ENCODE data around the gene RANBP9. TPM values are rescaled to one million over a fixed set of nuclear protein-coding genes. Genes with fewer than 3 reads are reported as not detected.

RANBP9 gene
- total and polyA plus RNA-seq, 2 experiments from 2014 or later, result 12.1 to 31.8 TPM

DNA sequence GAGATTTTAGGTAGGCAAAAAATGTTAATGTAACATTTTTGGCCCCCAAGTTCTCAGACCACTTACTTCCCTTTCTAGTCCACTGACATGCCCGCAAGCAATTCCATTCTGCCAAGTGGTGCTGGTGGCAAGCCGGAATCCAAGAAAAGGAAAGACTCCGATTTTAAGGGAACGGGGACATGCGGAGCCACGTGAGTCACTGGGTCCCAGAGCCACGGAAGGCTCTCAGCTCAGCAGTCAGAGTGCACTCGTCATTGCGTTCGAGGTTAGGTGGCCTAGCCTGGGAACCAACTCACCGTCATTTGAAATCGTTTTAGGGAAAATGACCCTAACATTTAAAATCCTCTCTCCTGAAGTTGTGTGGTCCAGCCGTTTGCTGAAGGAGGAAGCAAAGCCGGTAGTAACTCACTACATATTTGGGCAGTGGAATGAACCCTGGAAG is 137.9 kb downstream of the RANBP9 start:
- peak overlapping the region; percentile 99 for H3K27ac ChIP-seq (ENCODE audit: low read depth)
- H3K4me3 ChIP-seq, result peak overlapping the region; percentile 84
- H3K4me3 Mint-ChIP-seq, result peak overlapping the region; percentile 83
- peaks cover 29% of the 10 kb centered on the region for H3K4me1 Mint-ChIP-seq
- no peaks in the 10 kb centered on the region for H3K36me3 ChIP-seq (ENCODE audit: insufficient read depth)
- peak overlapping the region; percentile 96 for H3K27ac Mint-ChIP-seq
- peak; percentile 65 for DNase-seq (ENCODE audit: low spot score)
- peaks cover 12% of the 10 kb centered on the region for H3K27me3 Mint-ChIP-seq (ENCODE audit: insufficient read depth, low read depth, poor library complexity)
- H4K20me1 ChIP-seq (replicated peaks; ENCODE audit: insufficient read depth), result no peaks in the 10 kb centered on the region
- H3K4me1 ChIP-seq (ENCODE audit: insufficient read depth), result peaks cover 13% of the 10 kb centered on the region
- H3K9me2 ChIP-seq (ENCODE audit: insufficient read depth), result no peaks in the 10 kb centered on the region
- no peaks in the 10 kb centered on the region; the same call in 2 of the 3 replicates for H3K36me3 Mint-ChIP-seq (ENCODE audit: low read depth)
- H3K4me2 ChIP-seq, result peak overlapping the region; percentile 83
- no peaks in the 10 kb centered on the region; the same call in 2 of the 3 replicates for H3K9me3 Mint-ChIP-seq
- ATAC-seq, result peak; percentile 4; the same call in 2 of the 3 replicates
- H3K79me2 ChIP-seq (replicated peaks; ENCODE audit: insufficient read depth), result peaks cover 25% of the 10 kb centered on the region
- TF ChIP-seq, protein P1, sequence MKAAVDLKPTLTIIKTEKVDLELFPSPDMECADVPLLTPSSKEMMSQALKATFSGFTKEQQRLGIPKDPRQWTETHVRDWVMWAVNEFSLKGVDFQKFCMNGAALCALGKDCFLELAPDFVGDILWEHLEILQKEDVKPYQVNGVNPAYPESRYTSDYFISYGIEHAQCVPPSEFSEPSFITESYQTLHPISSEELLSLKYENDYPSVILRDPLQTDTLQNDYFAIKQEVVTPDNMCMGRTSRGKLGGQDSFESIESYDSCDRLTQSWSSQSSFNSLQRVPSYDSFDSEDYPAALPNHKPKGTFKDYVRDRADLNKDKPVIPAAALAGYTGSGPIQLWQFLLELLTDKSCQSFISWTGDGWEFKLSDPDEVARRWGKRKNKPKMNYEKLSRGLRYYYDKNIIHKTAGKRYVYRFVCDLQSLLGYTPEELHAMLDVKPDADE (IDR thresholded peaks at IDR 0.05), result no peak
- TF ChIP-seq EZH2phosphoT487 (IDR thresholded peaks at IDR 0.05; ENCODE audit: unreplicated experiment), result no peak
- no peak for TF ChIP-seq EZH2 (IDR thresholded peaks at IDR 0.05; ENCODE audit: low read depth, unreplicated experiment)
- TF ChIP-seq NANOG (IDR thresholded peaks at IDR 0.05; ENCODE audit: borderline replicate concordance), result no peak
- no peak for TF ChIP-seq STAT1 (IDR thresholded peaks at IDR 0.05; ENCODE audit: unreplicated experiment)
- TF ChIP-seq, protein P2, sequence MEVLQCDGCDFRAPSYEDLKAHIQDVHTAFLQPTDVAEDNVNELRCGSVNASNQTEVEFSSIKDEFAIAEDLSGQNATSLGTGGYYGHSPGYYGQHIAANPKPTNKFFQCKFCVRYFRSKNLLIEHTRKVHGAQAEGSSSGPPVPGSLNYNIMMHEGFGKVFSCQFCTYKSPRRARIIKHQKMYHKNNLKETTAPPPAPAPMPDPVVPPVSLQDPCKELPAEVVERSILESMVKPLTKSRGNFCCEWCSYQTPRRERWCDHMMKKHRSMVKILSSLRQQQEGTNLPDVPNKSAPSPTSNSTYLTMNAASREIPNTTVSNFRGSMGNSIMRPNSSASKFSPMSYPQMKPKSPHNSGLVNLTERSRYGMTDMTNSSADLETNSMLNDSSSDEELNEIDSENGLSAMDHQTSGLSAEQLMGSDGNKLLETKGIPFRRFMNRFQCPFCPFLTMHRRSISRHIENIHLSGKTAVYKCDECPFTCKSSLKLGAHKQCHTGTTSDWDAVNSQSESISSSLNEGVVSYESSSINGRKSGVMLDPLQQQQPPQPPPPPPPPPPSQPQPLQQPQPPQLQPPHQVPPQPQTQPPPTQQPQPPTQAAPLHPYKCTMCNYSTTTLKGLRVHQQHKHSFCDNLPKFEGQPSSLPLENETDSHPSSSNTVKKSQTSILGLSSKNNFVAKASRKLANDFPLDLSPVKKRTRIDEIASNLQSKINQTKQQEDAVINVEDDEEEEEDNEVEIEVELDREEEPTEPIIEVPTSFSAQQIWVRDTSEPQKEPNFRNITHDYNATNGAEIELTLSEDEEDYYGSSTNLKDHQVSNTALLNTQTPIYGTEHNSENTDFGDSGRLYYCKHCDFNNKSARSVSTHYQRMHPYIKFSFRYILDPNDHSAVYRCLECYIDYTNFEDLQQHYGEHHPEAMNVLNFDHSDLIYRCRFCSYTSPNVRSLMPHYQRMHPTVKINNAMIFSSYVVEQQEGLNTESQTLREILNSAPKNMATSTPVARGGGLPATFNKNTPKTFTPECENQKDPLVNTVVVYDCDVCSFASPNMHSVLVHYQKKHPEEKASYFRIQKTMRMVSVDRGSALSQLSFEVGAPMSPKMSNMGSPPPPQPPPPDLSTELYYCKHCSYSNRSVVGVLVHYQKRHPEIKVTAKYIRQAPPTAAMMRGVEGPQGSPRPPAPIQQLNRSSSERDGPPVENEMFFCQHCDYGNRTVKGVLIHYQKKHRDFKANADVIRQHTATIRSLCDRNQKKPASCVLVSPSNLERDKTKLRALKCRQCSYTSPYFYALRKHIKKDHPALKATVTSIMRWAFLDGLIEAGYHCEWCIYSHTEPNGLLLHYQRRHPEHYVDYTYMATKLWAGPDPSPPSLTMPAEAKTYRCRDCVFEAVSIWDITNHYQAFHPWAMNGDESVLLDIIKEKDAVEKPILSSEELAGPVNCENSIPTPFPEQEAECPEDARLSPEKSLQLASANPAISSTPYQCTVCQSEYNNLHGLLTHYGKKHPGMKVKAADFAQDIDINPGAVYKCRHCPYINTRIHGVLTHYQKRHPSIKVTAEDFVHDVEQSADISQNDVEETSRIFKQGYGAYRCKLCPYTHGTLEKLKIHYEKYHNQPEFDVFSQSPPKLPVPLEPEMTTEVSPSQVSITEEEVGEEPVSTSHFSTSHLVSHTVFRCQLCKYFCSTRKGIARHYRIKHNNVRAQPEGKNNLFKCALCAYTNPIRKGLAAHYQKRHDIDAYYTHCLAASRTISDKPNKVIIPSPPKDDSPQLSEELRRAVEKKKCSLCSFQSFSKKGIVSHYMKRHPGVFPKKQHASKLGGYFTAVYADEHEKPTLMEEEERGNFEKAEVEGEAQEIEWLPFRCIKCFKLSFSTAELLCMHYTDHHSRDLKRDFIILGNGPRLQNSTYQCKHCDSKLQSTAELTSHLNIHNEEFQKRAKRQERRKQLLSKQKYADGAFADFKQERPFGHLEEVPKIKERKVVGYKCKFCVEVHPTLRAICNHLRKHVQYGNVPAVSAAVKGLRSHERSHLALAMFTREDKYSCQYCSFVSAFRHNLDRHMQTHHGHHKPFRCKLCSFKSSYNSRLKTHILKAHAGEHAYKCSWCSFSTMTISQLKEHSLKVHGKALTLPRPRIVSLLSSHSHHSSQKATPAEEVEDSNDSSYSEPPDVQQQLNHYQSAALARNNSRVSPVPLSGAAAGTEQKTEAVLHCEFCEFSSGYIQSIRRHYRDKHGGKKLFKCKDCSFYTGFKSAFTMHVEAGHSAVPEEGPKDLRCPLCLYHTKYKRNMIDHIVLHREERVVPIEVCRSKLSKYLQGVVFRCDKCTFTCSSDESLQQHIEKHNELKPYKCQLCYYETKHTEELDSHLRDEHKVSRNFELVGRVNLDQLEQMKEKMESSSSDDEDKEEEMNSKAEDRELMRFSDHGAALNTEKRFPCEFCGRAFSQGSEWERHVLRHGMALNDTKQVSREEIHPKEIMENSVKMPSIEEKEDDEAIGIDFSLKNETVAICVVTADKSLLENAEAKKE (CRISPR knock-in tag; IDR thresholded peaks at IDR 0.05), result no peak
- TF ChIP-seq, protein P3, sequence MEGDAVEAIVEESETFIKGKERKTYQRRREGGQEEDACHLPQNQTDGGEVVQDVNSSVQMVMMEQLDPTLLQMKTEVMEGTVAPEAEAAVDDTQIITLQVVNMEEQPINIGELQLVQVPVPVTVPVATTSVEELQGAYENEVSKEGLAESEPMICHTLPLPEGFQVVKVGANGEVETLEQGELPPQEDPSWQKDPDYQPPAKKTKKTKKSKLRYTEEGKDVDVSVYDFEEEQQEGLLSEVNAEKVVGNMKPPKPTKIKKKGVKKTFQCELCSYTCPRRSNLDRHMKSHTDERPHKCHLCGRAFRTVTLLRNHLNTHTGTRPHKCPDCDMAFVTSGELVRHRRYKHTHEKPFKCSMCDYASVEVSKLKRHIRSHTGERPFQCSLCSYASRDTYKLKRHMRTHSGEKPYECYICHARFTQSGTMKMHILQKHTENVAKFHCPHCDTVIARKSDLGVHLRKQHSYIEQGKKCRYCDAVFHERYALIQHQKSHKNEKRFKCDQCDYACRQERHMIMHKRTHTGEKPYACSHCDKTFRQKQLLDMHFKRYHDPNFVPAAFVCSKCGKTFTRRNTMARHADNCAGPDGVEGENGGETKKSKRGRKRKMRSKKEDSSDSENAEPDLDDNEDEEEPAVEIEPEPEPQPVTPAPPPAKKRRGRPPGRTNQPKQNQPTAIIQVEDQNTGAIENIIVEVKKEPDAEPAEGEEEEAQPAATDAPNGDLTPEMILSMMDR (conservative IDR thresholded peaks at IDR 0.05; ENCODE audit: low read depth in 2 of 2), result no peak
- no peak for TF ChIP-seq POLR2AphosphoS5 (IDR thresholded peaks at IDR 0.05; ENCODE audit: low read depth)
- TF ChIP-seq ZNF331 (CRISPR knock-in tag; IDR thresholded peaks at IDR 0.05; ENCODE audit: low read depth), result no peak
- TF ChIP-seq, protein P4, sequence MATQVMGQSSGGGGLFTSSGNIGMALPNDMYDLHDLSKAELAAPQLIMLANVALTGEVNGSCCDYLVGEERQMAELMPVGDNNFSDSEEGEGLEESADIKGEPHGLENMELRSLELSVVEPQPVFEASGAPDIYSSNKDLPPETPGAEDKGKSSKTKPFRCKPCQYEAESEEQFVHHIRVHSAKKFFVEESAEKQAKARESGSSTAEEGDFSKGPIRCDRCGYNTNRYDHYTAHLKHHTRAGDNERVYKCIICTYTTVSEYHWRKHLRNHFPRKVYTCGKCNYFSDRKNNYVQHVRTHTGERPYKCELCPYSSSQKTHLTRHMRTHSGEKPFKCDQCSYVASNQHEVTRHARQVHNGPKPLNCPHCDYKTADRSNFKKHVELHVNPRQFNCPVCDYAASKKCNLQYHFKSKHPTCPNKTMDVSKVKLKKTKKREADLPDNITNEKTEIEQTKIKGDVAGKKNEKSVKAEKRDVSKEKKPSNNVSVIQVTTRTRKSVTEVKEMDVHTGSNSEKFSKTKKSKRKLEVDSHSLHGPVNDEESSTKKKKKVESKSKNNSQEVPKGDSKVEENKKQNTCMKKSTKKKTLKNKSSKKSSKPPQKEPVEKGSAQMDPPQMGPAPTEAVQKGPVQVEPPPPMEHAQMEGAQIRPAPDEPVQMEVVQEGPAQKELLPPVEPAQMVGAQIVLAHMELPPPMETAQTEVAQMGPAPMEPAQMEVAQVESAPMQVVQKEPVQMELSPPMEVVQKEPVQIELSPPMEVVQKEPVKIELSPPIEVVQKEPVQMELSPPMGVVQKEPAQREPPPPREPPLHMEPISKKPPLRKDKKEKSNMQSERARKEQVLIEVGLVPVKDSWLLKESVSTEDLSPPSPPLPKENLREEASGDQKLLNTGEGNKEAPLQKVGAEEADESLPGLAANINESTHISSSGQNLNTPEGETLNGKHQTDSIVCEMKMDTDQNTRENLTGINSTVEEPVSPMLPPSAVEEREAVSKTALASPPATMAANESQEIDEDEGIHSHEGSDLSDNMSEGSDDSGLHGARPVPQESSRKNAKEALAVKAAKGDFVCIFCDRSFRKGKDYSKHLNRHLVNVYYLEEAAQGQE (IDR thresholded peaks at IDR 0.05; ENCODE audit: unreplicated experiment), result no peak
- no peak for TF ChIP-seq JUNB (IDR thresholded peaks at IDR 0.05; ENCODE audit: unreplicated experiment)
- TF ChIP-seq CREB1 (CRISPR knock-in tag; IDR thresholded peaks at IDR 0.05; ENCODE audit: low read depth), result no peak
- no peak for TF ChIP-seq ZNF114 (CRISPR knock-in tag; IDR thresholded peaks at IDR 0.05)
- no peaks in the 10 kb centered on the region for H3K27me3 ChIP-seq (ENCODE audit: insufficient read depth)
- peak overlapping the region; percentile 96 for H2AFZ ChIP-seq
- H3F3A ChIP-seq (replicated peaks; ENCODE audit: low read depth), result peaks cover 10% of the 10 kb centered on the region
